Measurements from ENCODE around the gene KIAA0930. TPM values are rescaled to one million over a fixed set of nuclear protein-coding genes. Genes with fewer than 3 reads are reported as not detected.

KIAA0930 gene
- total RNA-seq, 4 donors from 2014 or later: 18.0 to 51.2 (median 25.1) TPM

GRCh38 chr22:45237065-45237990 is 3.4 kb downstream of the KIAA0930 start:
- Histone ChIP-seq H3K27me3 (no peaks in the 10 kb centered on the region), H3K9me3 (no peaks in the 10 kb centered on the region), H3K4me3 (no peak overlapping the region), H3K27ac (no peak overlapping the region), H3K36me3 (no peaks in the 10 kb centered on the region), H3K4me1 (peaks cover 6 to 25% (median 18%) of the 10 kb centered on the region in 4 donors)
- no peak for TF ChIP-seq POLR2AphosphoS5 (IDR thresholded peaks at IDR 0.05)
- no peak for TF ChIP-seq POLR2A (IDR thresholded peaks at IDR 0.05)
- no peak for TF ChIP-seq EP300 (IDR thresholded peaks at IDR 0.05; ENCODE audit: low read depth)
- TF ChIP-seq CTCF (IDR thresholded peaks at IDR 0.05): no peak
- WGBS, 2 donors (ENCODE audit: low coverage in 1 of 2): 91 to 100% methylated on average over 2 to 15 of the region's 15 CpGs
- intact Hi-C loops (cut with DNase I; ENCODE audit: low total_unique reads): no loop called here
- in situ Hi-C loops (cut with MboI; ENCODE audit: low pct_ligation_motif_present in 1 of 4, low pct_unique_long_range_greater_than_20kb in 1 of 4, low sequenced_read_pairs in 3 of 4): no loop called here
- no peak for DNase-seq

GRCh38 chr22:45235851-45236342 is 4.8 kb downstream of the KIAA0930 start:
- Histone ChIP-seq H3K36me3 (no peaks in the 10 kb centered on the region), H3K4me3 (no peak overlapping the region), H3K27ac (peak overlapping the region; percentile 24 to 77 (median 50)), H3K27me3 (no peaks in the 10 kb centered on the region), H3K4me1 (peaks cover 6 to 17% (median 13%) of the 10 kb centered on the region in 4 donors), H3K9me3 (no peaks in the 10 kb centered on the region)
- intact Hi-C loops (cut with DNase I; ENCODE audit: low total_unique reads): no loop called here
- TF ChIP-seq CTCF (IDR thresholded peaks at IDR 0.05) (no peak), POLR2A (IDR thresholded peaks at IDR 0.05) (no peak), EP300 (IDR thresholded peaks at IDR 0.05; ENCODE audit: low read depth) (no peak), POLR2AphosphoS5 (IDR thresholded peaks at IDR 0.05) (no peak)
- WGBS, 2 donors (ENCODE audit: low coverage in 1 of 2): 82 to 100% methylated on average over 1 to 20 of the region's 20 CpGs
- in situ Hi-C loops (cut with MboI; ENCODE audit: low pct_ligation_motif_present in 1 of 4, low pct_unique_long_range_greater_than_20kb in 1 of 4, low sequenced_read_pairs in 3 of 4): no loop called here
- peak; percentile 36 for DNase-seq

- H3K27ac ChIP-seq: peak overlapping the region; percentile 24 to 77 (median 50)
- H3K9me3 ChIP-seq: no peaks in the 10 kb centered on the region
- WGBS, 2 donors (ENCODE audit: low coverage in 1 of 2): 62 to 73% methylated on average over 5 to 23 of the region's 23 CpGs
- no peak for TF ChIP-seq POLR2A (IDR thresholded peaks at IDR 0.05)
- peak in 1 of 3 donors; percentile 42 for TF ChIP-seq POLR2AphosphoS5 (IDR thresholded peaks at IDR 0.05)
- TF ChIP-seq EP300 (IDR thresholded peaks at IDR 0.05; ENCODE audit: low read depth): no peak
- TF ChIP-seq CTCF (IDR thresholded peaks at IDR 0.05): no peak
- intact Hi-C loops (cut with DNase I; ENCODE audit: low total_unique reads): no loop called here
- no peaks in the 10 kb centered on the region for H3K36me3 ChIP-seq
- H3K4me3 ChIP-seq: no peak overlapping the region
- H3K4me1 ChIP-seq: peaks cover 6 to 15% (median 12%) of the 10 kb centered on the region in 4 donors
- peak; percentile 74 for DNase-seq
- in situ Hi-C loops (cut with MboI; ENCODE audit: low pct_ligation_motif_present in 1 of 4, low pct_unique_long_range_greater_than_20kb in 1 of 4, low sequenced_read_pairs in 3 of 4): no loop called here
- no peaks in the 10 kb centered on the region for H3K27me3 ChIP-seq
These were observed 5.5 kb downstream of the KIAA0930 start for GRCh38 chr22:45235101-45235777.

GRCh38 chr22:45233827-45234226 is 6.9 kb downstream of the KIAA0930 start:
- no peaks in the 10 kb centered on the region for H3K27me3 ChIP-seq
- H3K4me3 ChIP-seq: no peak overlapping the region
- peaks cover 0 to 4% (median 1%) of the 10 kb centered on the region in 4 donors for H3K4me1 ChIP-seq
- no peak overlapping the region for H3K27ac ChIP-seq
- DNase-seq: no peak
- no peaks in the 10 kb centered on the region for H3K36me3 ChIP-seq
- intact Hi-C loops (cut with DNase I; ENCODE audit: low total_unique reads): no loop called here
- H3K9me3 ChIP-seq: no peaks in the 10 kb centered on the region
- 89% methylated on average over 10 of the region's 10 CpGs; no CpG with 5 or more reads in 1 of the 2 donors for WGBS, 2 donors (ENCODE audit: low coverage in 1 of 2)
- TF ChIP-seq POLR2AphosphoS5 (IDR thresholded peaks at IDR 0.05) (no peak), EP300 (IDR thresholded peaks at IDR 0.05; ENCODE audit: low read depth) (no peak)
- in situ Hi-C loops (cut with MboI; ENCODE audit: low pct_ligation_motif_present in 1 of 4, low pct_unique_long_range_greater_than_20kb in 1 of 4, low sequenced_read_pairs in 3 of 4): no loop called here
